Mesothelial cell of epicardium (in vitro differentiated cells): ENCODE data around the gene RRP8. TPM values are rescaled to one million over a fixed set of nuclear protein-coding genes. Genes with fewer than 3 reads are reported as not detected.

Experiments
- DNase-seq, 2 experiments: peaks; one replicate each; pipeline ENCODE4 v3.0.0; 2021; ENCODE audit warnings: low spot score in 2 of 2; ENCODE audit not compliant: unreplicated experiment in 2 of 2
- H3K27ac Mint-ChIP-seq: 2 replicates; pipeline ENCODE4 v1.8.0; 2021; ENCODE audit warnings: mixed read lengths
- H3K27me3 Mint-ChIP-seq: 2 replicates; pipeline ENCODE4 v1.8.0; 2021; ENCODE audit warnings: low read depth, mixed read lengths
- H3K36me3 Mint-ChIP-seq: 2 replicates; pipeline ENCODE4 v1.8.0; 2021; ENCODE audit warnings: mixed read lengths
- H3K4me1 Mint-ChIP-seq: 2 replicates; pipeline ENCODE4 v1.8.0; 2021; ENCODE audit warnings: mixed read lengths
- H3K4me3 Mint-ChIP-seq: 2 replicates; pipeline ENCODE4 v1.8.0; 2021; ENCODE audit warnings: mild to moderate bottlenecking, moderate library complexity, mixed read lengths
- H3K9me3 Mint-ChIP-seq: 2 replicates; pipeline ENCODE4 v1.8.0; 2021; ENCODE audit warnings: mixed read lengths
- CTCF ChIP-seq: fragments of 200-600 bp; sonication (generic); IDR thresholded peaks from one replicate; pipeline ENCODE4 v1.5.0; 2021; ENCODE audit warnings: antibody characterized with exemption; ENCODE audit not compliant: unreplicated experiment
- total RNA-seq: library from RNA; stranded (reverse); gene quantifications from 3 replicates; pipeline ENCODE4 v1.2.1, GENCODE V29; 2021

The RRP8 gene
- total RNA-seq, 1 donor from 2014 or later = 18.6 TPM

DNA sequence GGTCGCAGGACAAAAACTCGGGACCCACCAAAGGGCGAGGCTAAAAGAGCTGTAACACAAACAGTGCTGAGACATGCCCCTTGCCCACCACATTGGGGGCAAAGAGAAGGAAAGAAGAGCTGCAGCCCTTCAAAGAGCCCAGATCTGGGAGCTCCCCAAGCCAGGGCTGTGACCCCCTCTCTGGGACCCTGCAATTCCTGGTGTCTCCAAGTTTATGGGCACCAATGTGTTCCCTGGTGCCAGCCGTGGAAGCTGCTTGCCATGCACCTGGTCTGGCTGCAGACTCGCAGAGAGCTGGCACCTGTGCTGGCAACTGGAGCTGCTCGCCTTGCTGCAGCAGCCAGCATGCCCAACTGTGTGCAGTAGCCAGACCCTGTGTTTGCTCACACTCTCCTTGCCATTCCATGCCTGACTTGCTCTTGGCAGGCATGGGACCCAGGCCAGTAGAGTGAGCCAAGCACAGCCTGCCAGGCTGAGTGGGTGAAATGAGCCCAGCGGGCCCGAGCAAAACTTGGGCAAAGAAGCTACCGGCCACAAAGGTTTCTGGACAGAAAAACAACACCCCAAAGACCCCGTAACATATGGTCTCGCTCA is 16.0 kb downstream of the RRP8 start:
- Mint-ChIP-seq H3K36me3 (peaks cover 27% of the 10 kb centered on the region), H3K4me1 (no peaks in the 10 kb centered on the region), H3K27me3 (no peaks in the 10 kb centered on the region), H3K27ac (no peak overlapping the region), H3K9me3 (peaks cover 26% of the 10 kb centered on the region), H3K4me3 (no peak overlapping the region)
- no peak for TF ChIP-seq CTCF
- no peak for DNase-seq

DNA sequence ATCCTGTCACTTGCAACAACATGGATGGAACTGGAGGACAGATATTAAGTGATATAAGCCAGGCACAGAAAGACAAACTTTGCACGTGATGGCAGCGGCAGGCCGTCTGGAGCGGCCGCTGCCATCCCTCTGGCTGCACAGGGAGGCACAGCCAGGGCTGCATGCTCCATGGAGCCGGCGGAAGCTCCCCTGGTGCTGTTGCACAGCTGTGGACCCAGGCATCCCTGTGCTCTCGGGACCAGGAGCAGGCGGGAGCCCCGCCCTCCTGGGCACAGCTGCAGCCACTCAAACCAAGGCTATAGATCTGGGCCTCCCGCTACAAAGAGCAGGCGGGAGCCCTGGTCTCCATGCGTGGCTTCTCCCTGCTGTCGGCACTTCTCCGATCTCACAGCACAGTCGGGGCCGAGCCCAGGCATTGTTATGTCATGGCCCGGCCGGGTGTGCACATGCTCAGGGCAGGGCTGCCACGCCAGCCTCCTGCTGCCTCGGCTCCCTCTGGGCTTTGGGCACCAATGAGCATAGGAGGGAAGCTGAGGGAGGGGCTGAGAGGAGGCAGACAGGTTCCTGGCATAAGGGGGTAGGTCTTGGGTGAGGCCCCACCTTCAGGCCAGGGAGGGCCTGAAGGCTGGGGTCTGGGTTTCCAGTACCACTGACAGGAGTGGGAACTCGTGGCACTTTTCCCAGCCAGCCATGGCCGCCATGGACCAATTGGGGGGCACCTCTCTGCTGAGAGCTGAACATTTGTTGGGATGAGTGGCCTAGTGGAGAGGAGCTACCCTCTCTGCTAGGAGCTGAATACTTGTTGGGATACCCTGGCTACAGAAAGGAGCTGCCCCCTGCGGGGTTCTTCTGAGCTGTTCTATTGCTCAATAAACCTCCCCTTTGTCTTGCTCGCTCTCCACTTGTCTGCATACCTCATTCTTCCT is 16.7 kb downstream of the RRP8 start:
- Mint-ChIP-seq H3K27ac (no peak overlapping the region), H3K4me1 (no peaks in the 10 kb centered on the region), H3K36me3 (peaks cover 33% of the 10 kb centered on the region), H3K9me3 (peaks cover 32% of the 10 kb centered on the region), H3K4me3 (no peak overlapping the region), H3K27me3 (no peaks in the 10 kb centered on the region)
- no peak for DNase-seq
- no peak for TF ChIP-seq CTCF

DNA sequence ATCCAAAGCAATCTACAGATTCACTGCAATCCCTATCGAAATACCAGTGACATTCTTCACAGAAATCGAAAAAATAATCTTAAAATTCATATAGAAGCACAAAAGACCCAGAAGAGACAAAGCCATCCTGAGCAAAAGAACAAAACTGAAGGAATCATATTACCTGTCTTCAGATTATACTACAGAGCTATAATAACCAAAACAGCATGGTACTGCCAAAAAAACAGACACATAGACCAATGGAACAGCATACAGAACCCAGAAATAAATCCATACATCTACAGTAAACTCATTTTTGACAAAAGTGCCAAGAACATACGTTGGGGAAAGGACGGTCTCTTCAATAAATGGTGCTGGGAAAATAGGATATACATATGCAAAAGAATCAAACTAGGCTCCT is 18.9 kb downstream of the RRP8 start:
- H3K36me3 Mint-ChIP-seq = peaks cover 40% of the 10 kb centered on the region
- H3K27me3 Mint-ChIP-seq = no peaks in the 10 kb centered on the region
- H3K4me1 Mint-ChIP-seq = no peaks in the 10 kb centered on the region
- TF ChIP-seq CTCF = no peak
- peaks cover 37% of the 10 kb centered on the region for H3K9me3 Mint-ChIP-seq
- no peak for DNase-seq
- H3K4me3 Mint-ChIP-seq = no peak overlapping the region
- H3K27ac Mint-ChIP-seq = no peak overlapping the region

- peaks cover 40% of the 10 kb centered on the region for H3K36me3 Mint-ChIP-seq
- no peaks in the 10 kb centered on the region for H3K4me1 Mint-ChIP-seq
- H3K9me3 Mint-ChIP-seq = peaks cover 37% of the 10 kb centered on the region
- no peak for DNase-seq
- no peak overlapping the region for H3K4me3 Mint-ChIP-seq
- no peak for TF ChIP-seq CTCF
- H3K27me3 Mint-ChIP-seq = no peaks in the 10 kb centered on the region
- H3K27ac Mint-ChIP-seq = no peak overlapping the region
Observed at GRCh38 chr11:6583584-6583983, 19.8 kb downstream of the RRP8 start.

- H3K36me3 Mint-ChIP-seq = peaks cover 34% of the 10 kb centered on the region
- no peak overlapping the region for H3K27ac Mint-ChIP-seq
- no peaks in the 10 kb centered on the region for H3K27me3 Mint-ChIP-seq
- DNase-seq = no peak
- H3K4me3 Mint-ChIP-seq = no peak overlapping the region
- no peak for TF ChIP-seq CTCF
- peaks cover 33% of the 10 kb centered on the region for H3K9me3 Mint-ChIP-seq
- H3K4me1 Mint-ChIP-seq = peaks cover 12% of the 10 kb centered on the region
Observed at GRCh38 chr11:6579681-6580080, 23.7 kb downstream of the RRP8 start.
